Heart right ventricle (tissue), 16 donors: ENCODE results near the gene IGF2BP2. TPM values are rescaled to one million over a fixed set of nuclear protein-coding genes. Genes with fewer than 3 reads are reported as not detected.

Source experiments
- ATAC-seq, 8 donors: fragments of 200-7000 bp; cut with Tn5 transposase; one replicate each; pipeline ENCODE4 v1.9.1; 2020; ENCODE audit warnings: mild to moderate bottlenecking in 8 of 8, moderate library complexity in 8 of 8, moderate number of reproducible peaks in 1 of 8
- DNase-seq, 2 donors: peaks; one replicate each; pipeline ENCODE4 v3.0.0-alpha.2; 2020
- H3K27ac ChIP-seq, 10 donors: fragments of 200-600 bp; sonication (generic) in 2 of 10; one replicate each; pipeline versions ENCODE4 v1.5.0 to v1.8.0; 2020 to 2022; ENCODE audit warnings: mild to moderate bottlenecking in 3 of 10
- H3K27me3 ChIP-seq, 7 donors: fragments of 200-600 bp; one replicate each; pipeline ENCODE4 v1.8.0; 2021 to 2022; ENCODE audit warnings: mild to moderate bottlenecking in 2 of 7
- H3K36me3 ChIP-seq, 9 donors: fragments of 200-600 bp; sonication (generic) in 1 of 9; one replicate each; pipeline versions ENCODE4 v1.5.0 to v1.8.0; 2020 to 2022; ENCODE audit warnings: mild to moderate bottlenecking in 2 of 9
- H3K4me1 ChIP-seq, 9 donors: fragments of 200-600 bp; sonication (generic) in 1 of 9; one replicate each; pipeline versions ENCODE4 v1.5.0 to v1.8.0; 2020 to 2022; ENCODE audit warnings: mild to moderate bottlenecking in 4 of 9
- H3K4me3 ChIP-seq, 10 donors: fragments of 200-600 bp; sonication (generic) in 2 of 10; one replicate each; pipeline versions ENCODE4 v1.5.0 to v1.8.0; 2020 to 2022; ENCODE audit warnings: mild to moderate bottlenecking in 7 of 10, moderate library complexity in 2 of 10
- H3K9me3 ChIP-seq, 11 donors: fragments of 200-600 bp in 10 of 11; sonication (generic) in 2 of 11; one replicate each; pipeline versions ENCODE4 v1.5.0 to v1.8.0; 2013 to 2022; ENCODE audit warnings: mild to moderate bottlenecking in 2 of 11, control low read depth in 1 of 11, moderate library complexity in 1 of 11
- CTCF ChIP-seq, 9 donors: fragments of 200-600 bp; sonication (generic) in 2 of 9; IDR thresholded peaks; one replicate each; pipeline versions ENCODE4 v1.5.0 to v1.8.0; 2021 to 2022; ENCODE audit warnings: antibody characterized with exemption in 9 of 9, mild to moderate bottlenecking in 5 of 9, moderate library complexity in 1 of 9
- WGBS, 2 donors: extraction: QIAGEN DNeasy Blood & Tissue Kit; methylation state at CpG; one replicate each; pipeline ENCODE4 v1.1.7; 2013; ENCODE audit warnings: inconsistent platforms in 1 of 2; 5-methylcytosine and 5-hydroxymethylcytosine counted together
- intact Hi-C, 10 donors: fragments of 100-400 bp; cut with DNase I; formaldehyde crosslinking; loops; one replicate each; pipeline versions ENCODE4 v1.11.1 to v1.14.2; 2022
- polyA plus RNA-seq, 2 donors: library from polyadenylated mRNA; stranded (reverse); fragments of 200-250 nt; gene quantifications; one replicate each; pipeline ENCODE4 v1.2.3, GENCODE V29; 2013
- total RNA-seq, 10 donors: library from RNA; stranded (reverse); fragmentation: NEBNext Ultra II Directional in 3 of 10; extraction: Animal tissue kit (Norgen Biotek cat#: 25700) in 3 of 10; gene quantifications; one replicate each; pipeline versions ENCODE4 v1.2.1 to v1.2.4, GENCODE V29; 2021 to 2023
- donor health status: Arrhythmogenic right ventricular cardiomyopathy.
- donor health status: ischemic (EF 13 %, LVEDD 7.1; RV severe dilation, severe dysfunction).
- donor health status: healthy with polysubstance abuse.
- donor health status: DM: no; HTN: yes; CAD: no.
- donor health status: DM: no; HTN: no; CAD: no.
- donor health status: ischemic (EF 25% LVEDD 6.9; RV normal size, moderate dysfunction).
- donor health status: ischemic (EF 25% LVEDD 5.7; RV mildly dilated, moderate dysfunction).
- donor health status: healthy.
- donor health status: DM: yes; HTN: yes; CAD: no.
- donor health status: Ischemic cardiomyopathy.
- donor health status: ischemic (EF 35%, LVEDD 5.7; RV mildly dilated, moderate dysfunction).
- donor health status: nonischemic (EF 11% LVEDD 7.7; RV severe dilation, severe dysfunction).
- donor health status: DM: yes; HTN: yes; CAD: no.
- donor health status: PGD.
- donor health status: ischemic (EF 29% LVEDD 5.4; RV normal size, mild dysfunction).
- donor health status: nonischemic (EF 23%, LVEDD 6.1; RV moderate dilation, normal function).

Gene IGF2BP2
- total and polyA plus RNA-seq, 12 donors = 9.4 to 17.8 (median 15.4) TPM

- TF ChIP-seq CTCF (IDR thresholded peaks at IDR 0.05) = no peak
- Histone ChIP-seq H3K9me3 (no peaks in the 10 kb centered on the region), H3K27me3 (no peaks in the 10 kb centered on the region), H3K36me3 (no peaks in the 10 kb centered on the region), H3K4me1 (peaks cover 6 to 40% (median 23%) of the 10 kb centered on the region in 9 donors), H3K27ac (peak overlapping the region in 6 of 10 donors; percentile 6 to 57 (median 29)), H3K4me3 (peak overlapping the region in 5 of 10 donors; percentile 1 to 27 (median 11))
- no peak for DNase-seq
- intact Hi-C loops = loop anchor here in 3 of 10 donors (5.0 to 10.0 kb wide), 3 partner anchors 90 to 102 kb away; no protein-coding TSS in a partner anchor
- WGBS, 2 donors = 21 to 25% methylated on average over 6 of the region's 6 CpGs
- peak in 5 of 8 donors; percentile 41 to 57 (median 56) for ATAC-seq
Observed at GRCh38 chr3:185764163-185764979, 60.5 kb downstream of the IGF2BP2 start.

- WGBS, 2 donors = 62 to 68% methylated on average over 4 of the region's 4 CpGs
- no peak for TF ChIP-seq CTCF (IDR thresholded peaks at IDR 0.05)
- H3K9me3 ChIP-seq = no peaks in the 10 kb centered on the region
- no peaks in the 10 kb centered on the region for H3K27me3 ChIP-seq
- H3K27ac ChIP-seq = no peak overlapping the region
- H3K36me3 ChIP-seq = no peaks in the 10 kb centered on the region
- H3K4me1 ChIP-seq = peaks cover 6 to 44% (median 28%) of the 10 kb centered on the region in 9 donors
- no peak overlapping the region for H3K4me3 ChIP-seq
- ATAC-seq (no peak), DNase-seq (no peak)
- intact Hi-C loops = loop anchor here in 3 of 10 donors (5.0 to 10.0 kb wide), 3 partner anchors 89 to 101 kb away; no protein-coding TSS in a partner anchor
Observed at GRCh38 chr3:185763347-185764005, 61.4 kb downstream of the IGF2BP2 start.

- 28 to 31% methylated on average over 5 of the region's 5 CpGs for WGBS, 2 donors
- intact Hi-C loops = loop anchor here in 3 of 10 donors (5.0 to 10.0 kb wide), 3 partner anchors 86 to 98 kb away; no protein-coding TSS in a partner anchor
- H3K9me3 ChIP-seq = no peaks in the 10 kb centered on the region
- DNase-seq = no peak
- peak overlapping the region in 1 of 10 donors; percentile 30 for H3K27ac ChIP-seq
- peak overlapping the region in 6 of 10 donors; percentile 22 to 44 (median 38) for H3K4me3 ChIP-seq
- H3K4me1 ChIP-seq = peaks cover 6 to 47% (median 27%) of the 10 kb centered on the region in 9 donors
- no peaks in the 10 kb centered on the region for H3K36me3 ChIP-seq
- no peaks in the 10 kb centered on the region for H3K27me3 ChIP-seq
- ATAC-seq = peak in 2 of 8 donors; percentile 19 to 50
- TF ChIP-seq CTCF (IDR thresholded peaks at IDR 0.05) = no peak
Observed at GRCh38 chr3:185760550-185760949, 64.3 kb downstream of the IGF2BP2 start.

- Histone ChIP-seq H3K36me3 (no peaks in the 10 kb centered on the region), H3K27me3 (no peaks in the 10 kb centered on the region), H3K4me3 (peak overlapping the region in 6 of 10 donors; percentile 22 to 44 (median 38)), H3K27ac (peak overlapping the region in 1 of 10 donors; percentile 30), H3K9me3 (peaks cover 0 to 4% (median 0%) of the 10 kb centered on the region in 11 donors), H3K4me1 (peaks cover 6 to 43% (median 23%) of the 10 kb centered on the region in 9 donors)
- DNase-seq (no peak), ATAC-seq (no peak)
- WGBS, 2 donors = 46 to 65% methylated on average over 2 of the region's 2 CpGs
- TF ChIP-seq CTCF (IDR thresholded peaks at IDR 0.05) = no peak
- intact Hi-C loops = loop anchor here in 3 of 10 donors (5.0 to 10.0 kb wide), 3 partner anchors 85 to 98 kb away; no protein-coding TSS in a partner anchor
Observed at GRCh38 chr3:185760088-185760487, 64.8 kb downstream of the IGF2BP2 start.
